NCI-H1417 (cell line): Measurements from ENCODE around the gene ACP3.
"Not testable (repeated sequence)": the region's sequence is repeated elsewhere in the genome, so short reads cannot be mapped to it uniquely, and the experiment has no call there.

Source experiments
- DNase-seq, 3 experiments: peaks; one replicate each; lab custom pipeline; 2025; lab: John Stamatoyannopoulos, UW

ACP3 gene

GRCh38 chr3:132317229-132317948 is at the start of gene ACP3:
ACP3 (plus strand) TSS chr3:132317407; CDS start chr3:132317457, 50 bp downstream.
- peak in 2 of 3 experiments; percentile 18 to 52 for DNase-seq

- DNase-seq = no peak
Observed at GRCh38 chr3:132268956-132269355, 48.3 kb upstream of the ACP3 start.

- DNase-seq = no peak
Observed at GRCh38 chr3:132273036-132273435, 44.2 kb upstream of the ACP3 start.

GRCh38 chr3:132276228-132276906 is 40.8 kb upstream of the ACP3 start:
- DNase-seq = no peak

- no peak for DNase-seq
Observed at GRCh38 chr3:132279030-132279429, 38.2 kb upstream of the ACP3 start.

GRCh38 chr3:132283440-132283839 is 33.8 kb upstream of the ACP3 start:
- DNase-seq = no peak

GRCh38 chr3:132283916-132284405 is 33.2 kb upstream of the ACP3 start:
- DNase-seq = no peak

- DNase-seq = no peak
Observed at GRCh38 chr3:132284781-132285619, 32.2 kb upstream of the ACP3 start.

GRCh38 chr3:132285620-132285945 is 31.6 kb upstream of the ACP3 start:
- no peak for DNase-seq

GRCh38 chr3:132286035-132286434 is 31.2 kb upstream of the ACP3 start:
- DNase-seq = no peak

GRCh38 chr3:132288357-132288756 is 28.9 kb upstream of the ACP3 start:
- no peak for DNase-seq

GRCh38 chr3:132289316-132289715 is 27.9 kb upstream of the ACP3 start:
- no peak for DNase-seq

- DNase-seq = no peak
Observed at GRCh38 chr3:132290833-132291232, 26.4 kb upstream of the ACP3 start.

- no peak for DNase-seq
Observed at GRCh38 chr3:132292042-132292441, 25.2 kb upstream of the ACP3 start.

- DNase-seq = no peak
Observed at GRCh38 chr3:132293251-132293650, 24.0 kb upstream of the ACP3 start.

- DNase-seq = no peak
Observed at GRCh38 chr3:132294906-132295305, 22.3 kb upstream of the ACP3 start.

GRCh38 chr3:132303336-132304201 is 13.6 kb upstream of the ACP3 start:
- DNase-seq = not testable (repeated sequence)

- not testable (repeated sequence) for DNase-seq
Observed at GRCh38 chr3:132304351-132304750, 12.9 kb upstream of the ACP3 start.

- not testable (repeated sequence) for DNase-seq
Observed at GRCh38 chr3:132310057-132310456, 7.2 kb upstream of the ACP3 start.

- DNase-seq = no peak
Observed at GRCh38 chr3:132311316-132311715, 5.9 kb upstream of the ACP3 start.

- no peak for DNase-seq
Observed at GRCh38 chr3:132311841-132312240, 5.4 kb upstream of the ACP3 start.

GRCh38 chr3:132315851-132316250 is 1.4 kb upstream of the ACP3 start:
- no peak for DNase-seq
